ENCODE results near the gene RASSF5. TPM values are rescaled to one million over a fixed set of nuclear protein-coding genes. Genes with fewer than 3 reads are reported as not detected.

RASSF5 gene
- total RNA-seq, 2 experiments from 2014 or later, result 257 to 258 TPM

- no peak for DNase-seq
- Mint-ChIP-seq H3K36me3 (ENCODE audit: low read depth) (peaks cover 1% of the 10 kb centered on the region), H3K4me1 (ENCODE audit: low read depth) (peaks cover 8% of the 10 kb centered on the region), H3K27ac (no peak overlapping the region), H3K27me3 (ENCODE audit: low read depth) (no peaks in the 10 kb centered on the region), H3K9me3 (no peaks in the 10 kb centered on the region), H3K4me3 (no peak overlapping the region)
- CTCF ChIA-PET, result interaction anchor here (0.6 to 7.6 kb wide), 5 partner anchors 12 to 61 kb away, joined by 3 to 267 read pairs (median 4); no protein-coding TSS in a partner anchor
- intact Hi-C loops (cut with micrococcal nuclease), result no loop called here
These were observed 32.9 kb downstream of the RASSF5 start for GRCh38 chr1:206540044-206540780.

- Mint-ChIP-seq H3K27ac (no peak overlapping the region), H3K9me3 (no peaks in the 10 kb centered on the region), H3K4me3 (no peak overlapping the region), H3K4me1 (ENCODE audit: low read depth) (peaks cover 14% of the 10 kb centered on the region), H3K27me3 (ENCODE audit: low read depth) (no peaks in the 10 kb centered on the region), H3K36me3 (ENCODE audit: low read depth) (peaks cover 1% of the 10 kb centered on the region)
- intact Hi-C loops (cut with micrococcal nuclease), result no loop called here
- CTCF ChIA-PET, result interaction anchor here (0.6 to 7.6 kb wide), 4 partner anchors 34 to 79 kb away, joined by 3 to 267 read pairs (median 4); no protein-coding TSS in a partner anchor
- no peak for DNase-seq
These were observed 34.0 kb downstream of the RASSF5 start for GRCh38 chr1:206541236-206541833.

- CTCF ChIA-PET, result interaction anchor here (0.6 to 7.6 kb wide), 39 partner anchors 9 to 508 kb away, joined by 3 to 267 read pairs (median 5); partner anchors contain the start of genes DYRK3, EIF2D and RASSF5
- Mint-ChIP-seq H3K4me1 (ENCODE audit: low read depth) (peaks cover 19% of the 10 kb centered on the region), H3K27me3 (ENCODE audit: low read depth) (no peaks in the 10 kb centered on the region), H3K9me3 (no peaks in the 10 kb centered on the region), H3K4me3 (no peak overlapping the region), H3K27ac (peak overlapping the region; percentile 70), H3K36me3 (ENCODE audit: low read depth) (no peaks in the 10 kb centered on the region)
- intact Hi-C loops (cut with micrococcal nuclease), result loop anchor here (1.0 to 2.0 kb wide), 8 partner anchors 12 to 120 kb away; partner anchors contain the start of gene RASSF5
- peak; percentile 89 for DNase-seq
These were observed 37.4 kb downstream of the RASSF5 start for GRCh38 chr1:206544562-206545257.

GRCh38 chr1:206545351-206545750, 38.0 kb downstream of the RASSF5 start:
- CTCF ChIA-PET, result interaction anchor here (0.6 to 7.6 kb wide), 39 partner anchors 10 to 507 kb away, joined by 3 to 267 read pairs (median 5); partner anchors contain the start of genes DYRK3, EIF2D and RASSF5
- peaks cover 19% of the 10 kb centered on the region for H3K4me1 Mint-ChIP-seq (ENCODE audit: low read depth)
- no peak for DNase-seq
- peak overlapping the region; percentile 70 for H3K27ac Mint-ChIP-seq
- no peaks in the 10 kb centered on the region for H3K9me3 Mint-ChIP-seq
- H3K36me3 Mint-ChIP-seq (ENCODE audit: low read depth), result no peaks in the 10 kb centered on the region
- no peak overlapping the region for H3K4me3 Mint-ChIP-seq
- no peaks in the 10 kb centered on the region for H3K27me3 Mint-ChIP-seq (ENCODE audit: low read depth)
- intact Hi-C loops (cut with micrococcal nuclease), result loop anchor here (1.0 to 2.0 kb wide), 8 partner anchors 11 to 119 kb away; partner anchors contain the start of gene RASSF5

GRCh38 chr1:206547104-206547503, 39.8 kb downstream of the RASSF5 start:
- no peaks in the 10 kb centered on the region for H3K27me3 Mint-ChIP-seq (ENCODE audit: low read depth)
- intact Hi-C loops (cut with micrococcal nuclease), result no loop called here
- H3K4me3 Mint-ChIP-seq, result no peak overlapping the region
- no peak overlapping the region for H3K27ac Mint-ChIP-seq
- H3K36me3 Mint-ChIP-seq (ENCODE audit: low read depth), result no peaks in the 10 kb centered on the region
- no peaks in the 10 kb centered on the region for H3K9me3 Mint-ChIP-seq
- CTCF ChIA-PET, result interaction anchor here (0.6 to 7.6 kb wide), 7 partner anchors 8 to 117 kb away, joined by 3 to 267 read pairs (median 50); no protein-coding TSS in a partner anchor
- peaks cover 27% of the 10 kb centered on the region for H3K4me1 Mint-ChIP-seq (ENCODE audit: low read depth)
- no peak for DNase-seq

GRCh38 chr1:206550446-206550845, 43.1 kb downstream of the RASSF5 start:
- H3K4me3 Mint-ChIP-seq, result no peak overlapping the region
- intact Hi-C loops (cut with micrococcal nuclease), result no loop called here
- CTCF ChIA-PET, result interaction anchor here (2.9 to 21.2 kb wide), 3 partner anchors 16 to 114 kb away, joined by 18 to 511 read pairs (median 70); no protein-coding TSS in a partner anchor

GRCh38 chr1:206551296-206551985, 44.1 kb downstream of the RASSF5 start:
- intact Hi-C loops (cut with micrococcal nuclease), result no loop called here
- H3K4me3 Mint-ChIP-seq, result no peak overlapping the region
- CTCF ChIA-PET, result interaction anchor here (1.0 to 21.2 kb wide), 10 partner anchors 8 to 361 kb away, joined by 3 to 511 read pairs (median 4); no protein-coding TSS in a partner anchor
- no peaks in the 10 kb centered on the region for H3K36me3 Mint-ChIP-seq (ENCODE audit: low read depth)
- peak overlapping the region; percentile 93 for H3K27ac Mint-ChIP-seq
- peaks cover 52% of the 10 kb centered on the region for H3K4me1 Mint-ChIP-seq (ENCODE audit: low read depth)
- no peaks in the 10 kb centered on the region for H3K9me3 Mint-ChIP-seq
- no peaks in the 10 kb centered on the region for H3K27me3 Mint-ChIP-seq (ENCODE audit: low read depth)
- DNase-seq, result no peak

More at GRCh38 chr1:206550446-206550845, 43.1 kb downstream of the RASSF5 start:
- DNase-seq, result no peak
- H3K36me3 Mint-ChIP-seq (ENCODE audit: low read depth), result no peaks in the 10 kb centered on the region
- no peaks in the 10 kb centered on the region for H3K27me3 Mint-ChIP-seq (ENCODE audit: low read depth)
- H3K9me3 Mint-ChIP-seq, result no peaks in the 10 kb centered on the region
- H3K4me1 Mint-ChIP-seq (ENCODE audit: low read depth), result peaks cover 48% of the 10 kb centered on the region
- no peak overlapping the region for H3K27ac Mint-ChIP-seq

GRCh38 chr1:206551986-206552326, 44.6 kb downstream of the RASSF5 start:
- peaks cover 53% of the 10 kb centered on the region for H3K4me1 Mint-ChIP-seq (ENCODE audit: low read depth)
- intact Hi-C loops (cut with micrococcal nuclease), result loop anchor here (1.0 kb wide), 1 partner anchor 31 kb away; no protein-coding TSS in a partner anchor
- H3K9me3 Mint-ChIP-seq, result no peaks in the 10 kb centered on the region
- no peaks in the 10 kb centered on the region for H3K27me3 Mint-ChIP-seq (ENCODE audit: low read depth)
- peak; percentile 93 for DNase-seq
- H3K27ac Mint-ChIP-seq, result peak overlapping the region; percentile 93
- CTCF ChIA-PET, result interaction anchor here (1.0 to 21.2 kb wide), 10 partner anchors 8 to 360 kb away, joined by 3 to 511 read pairs (median 4); no protein-coding TSS in a partner anchor
- H3K36me3 Mint-ChIP-seq (ENCODE audit: low read depth), result peaks cover under 1% of the 10 kb centered on the region
- peak overlapping the region; percentile 79 for H3K4me3 Mint-ChIP-seq

- Mint-ChIP-seq H3K4me1 (ENCODE audit: low read depth) (peaks cover 48% of the 10 kb centered on the region), H3K9me3 (no peaks in the 10 kb centered on the region), H3K36me3 (ENCODE audit: low read depth) (peaks cover 21% of the 10 kb centered on the region), H3K27ac (peak overlapping the region; percentile 99), H3K4me3 (no peak overlapping the region), H3K27me3 (ENCODE audit: low read depth) (no peaks in the 10 kb centered on the region)
- intact Hi-C loops (cut with micrococcal nuclease), result no loop called here
- DNase-seq, result no peak
- CTCF ChIA-PET, result interaction anchor here (0.6 to 21.2 kb wide), 8 partner anchors 8 to 110 kb away, joined by 3 to 511 read pairs (median 4); no protein-coding TSS in a partner anchor
These were observed 46.9 kb downstream of the RASSF5 start for GRCh38 chr1:206554211-206554610.

- no peak for DNase-seq
- H3K4me1 Mint-ChIP-seq (ENCODE audit: low read depth), result peaks cover 49% of the 10 kb centered on the region
These were observed 47.6 kb downstream of the RASSF5 start for GRCh38 chr1:206554701-206555472.

More at GRCh38 chr1:206554701-206555472, 47.6 kb downstream of the RASSF5 start:
- Mint-ChIP-seq H3K27me3 (ENCODE audit: low read depth) (no peaks in the 10 kb centered on the region), H3K36me3 (ENCODE audit: low read depth) (peaks cover 28% of the 10 kb centered on the region), H3K27ac (peak overlapping the region; percentile 99), H3K4me3 (peak overlapping the region; percentile 96), H3K9me3 (no peaks in the 10 kb centered on the region)
- CTCF ChIA-PET, result interaction anchor here (0.6 to 21.2 kb wide), 12 partner anchors 9 to 76 kb away, joined by 3 to 511 read pairs (median 4); no protein-coding TSS in a partner anchor
- intact Hi-C loops (cut with micrococcal nuclease), result loop anchor here (1.0 to 5.0 kb wide), 3 partner anchors 147 to 923 kb away; partner anchors contain the start of gene ELK4
